Measurements from ENCODE around the gene LRRC27. TPM values are rescaled to one million over a fixed set of nuclear protein-coding genes. Genes with fewer than 3 reads are reported as not detected.

The LRRC27 gene
- total RNA-seq, 2 donors from 2014 or later = 11.4 to 22.9 TPM

DNA sequence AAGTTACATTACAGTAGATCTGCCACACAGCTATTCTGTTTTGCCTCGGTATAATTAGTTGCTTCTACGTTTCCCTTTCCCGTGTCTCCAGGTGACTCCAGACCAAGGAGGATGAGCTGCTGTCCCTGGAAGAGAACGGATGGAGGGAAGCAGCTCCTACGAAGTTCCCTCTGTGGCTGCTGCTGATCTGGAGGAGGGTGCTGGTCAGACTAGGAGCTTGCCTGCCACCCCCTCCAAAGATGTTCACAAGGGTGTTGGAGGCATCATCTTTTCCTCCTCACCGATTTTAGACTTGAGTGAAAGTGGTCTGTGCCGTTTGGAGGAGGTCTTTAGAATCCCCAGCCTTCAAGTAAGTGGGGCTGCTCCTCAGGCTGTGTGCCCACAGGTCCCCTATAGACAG, 1.4 kb downstream of the LRRC27 start:
- WGBS = 82% methylated on average over 7 of the region's 7 CpGs
- TF ChIP-seq POLR2AphosphoS5 (IDR thresholded peaks at IDR 0.05) (no peak), CTCF (IDR thresholded peaks at IDR 0.05) (no peak), POLR2A (IDR thresholded peaks at IDR 0.05) (no peak)
- Histone ChIP-seq H3K9me3 (no peaks in the 10 kb centered on the region), H3K4me3 (no peak overlapping the region), H3K4me1 (replicated peaks) (no peaks in the 10 kb centered on the region), H3K27ac (no peak overlapping the region), H3K27me3 (replicated peaks; ENCODE audit: insufficient read depth) (no peaks in the 10 kb centered on the region), H3K36me3 (no peaks in the 10 kb centered on the region)
- DNase-seq (ENCODE audit: low spot score) = no peak
- intact Hi-C loops (cut with DNase I) = no loop called here

DNA sequence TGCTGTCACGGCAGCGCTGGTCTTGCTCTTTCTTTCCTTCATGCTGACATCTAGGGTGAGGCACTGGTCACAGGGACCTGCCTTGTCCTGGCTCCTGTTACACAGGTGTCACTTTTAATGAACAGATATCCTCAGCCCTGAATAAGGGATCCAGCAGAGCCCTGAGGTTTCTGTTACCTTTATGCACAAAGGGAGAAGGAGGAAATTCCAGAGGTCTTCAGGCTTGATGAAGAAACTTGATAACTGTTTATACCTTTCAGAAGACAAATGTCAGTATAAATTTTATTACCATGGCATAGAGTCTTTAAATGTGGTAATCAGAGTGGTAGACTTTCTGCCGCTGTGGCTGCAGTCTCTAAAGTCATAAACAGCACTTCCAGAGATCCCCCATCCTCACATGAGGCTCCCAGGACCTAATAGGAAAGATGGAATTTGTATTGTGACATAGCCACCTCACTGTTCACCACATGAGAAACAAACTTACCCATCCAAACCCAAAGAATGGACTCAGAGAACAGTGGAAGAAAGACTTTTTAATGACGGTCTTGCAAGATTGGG, 2.7 kb downstream of the LRRC27 start:
- TF ChIP-seq POLR2AphosphoS5 (IDR thresholded peaks at IDR 0.05) (no peak), CTCF (IDR thresholded peaks at IDR 0.05) (no peak), POLR2A (IDR thresholded peaks at IDR 0.05) (no peak)
- Histone ChIP-seq H3K36me3 (no peaks in the 10 kb centered on the region), H3K27me3 (replicated peaks; ENCODE audit: insufficient read depth) (no peaks in the 10 kb centered on the region), H3K4me1 (replicated peaks) (no peaks in the 10 kb centered on the region), H3K4me3 (no peak overlapping the region), H3K9me3 (no peaks in the 10 kb centered on the region), H3K27ac (no peak overlapping the region)
- DNase-seq (ENCODE audit: low spot score) = no peak
- intact Hi-C loops (cut with DNase I) = no loop called here
- WGBS = 84% methylated on average over 4 of the region's 4 CpGs

DNA sequence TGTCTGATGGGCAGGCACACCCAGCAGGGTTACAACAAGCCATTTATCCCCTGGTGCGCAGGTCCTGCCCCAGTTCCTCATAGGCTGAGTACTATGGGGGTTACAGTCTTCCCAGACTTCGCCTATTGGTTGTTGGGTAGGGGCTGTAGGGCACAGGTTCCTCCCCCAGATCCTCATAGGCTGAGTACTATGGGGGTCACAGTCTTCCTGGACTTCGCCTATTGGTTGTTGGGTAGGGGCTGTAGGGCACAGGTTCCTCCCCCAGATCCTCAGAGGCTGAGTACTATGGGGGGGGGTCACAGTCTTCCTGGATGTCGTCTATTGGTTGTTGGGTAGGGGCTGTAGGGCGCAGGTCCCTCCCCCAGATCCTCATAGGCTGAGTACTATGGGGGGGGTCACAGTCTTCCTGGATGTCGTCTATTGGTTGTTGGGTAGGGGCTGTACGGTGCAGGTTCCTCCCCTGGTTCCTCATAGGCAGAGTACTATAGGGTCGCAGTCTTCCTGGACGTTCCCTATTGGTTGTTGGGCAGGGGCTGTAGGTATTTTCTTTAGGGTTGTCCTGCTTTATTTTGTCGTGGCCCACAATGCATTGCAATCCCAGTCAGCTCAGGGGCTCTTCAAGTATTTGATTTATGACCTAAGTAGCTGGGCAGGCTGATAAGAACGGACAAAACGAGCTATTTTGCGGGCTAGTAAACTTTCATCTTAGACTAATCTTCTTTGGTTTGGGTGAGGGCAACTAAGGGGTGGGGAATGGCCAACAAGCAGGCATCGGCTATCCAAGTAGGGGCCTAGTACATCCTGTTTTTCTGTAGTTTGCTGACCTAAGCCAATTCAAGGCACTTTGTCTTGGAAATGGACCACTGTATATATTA, 3.4 kb downstream of the LRRC27 start:
- WGBS = 76% methylated on average over 14 of the region's 14 CpGs
- H3K4me3 ChIP-seq = no peak overlapping the region
- no peaks in the 10 kb centered on the region for H3K9me3 ChIP-seq
- TF ChIP-seq CTCF (IDR thresholded peaks at IDR 0.05) (no peak), POLR2A (IDR thresholded peaks at IDR 0.05) (no peak), POLR2AphosphoS5 (IDR thresholded peaks at IDR 0.05) (no peak)
- no peak for DNase-seq (ENCODE audit: low spot score)
- no peaks in the 10 kb centered on the region for H3K4me1 ChIP-seq (replicated peaks)
- no peaks in the 10 kb centered on the region for H3K27me3 ChIP-seq (replicated peaks; ENCODE audit: insufficient read depth)
- no peak overlapping the region for H3K27ac ChIP-seq
- H3K36me3 ChIP-seq = no peaks in the 10 kb centered on the region
- intact Hi-C loops (cut with DNase I) = no loop called here

- intact Hi-C loops (cut with DNase I) = no loop called here
- Histone ChIP-seq H3K4me1 (replicated peaks) (no peaks in the 10 kb centered on the region), H3K9me3 (no peaks in the 10 kb centered on the region), H3K36me3 (no peaks in the 10 kb centered on the region), H3K4me3 (no peak overlapping the region), H3K27me3 (replicated peaks; ENCODE audit: insufficient read depth) (no peaks in the 10 kb centered on the region), H3K27ac (no peak overlapping the region)
- 52% methylated on average over 11 of the region's 11 CpGs for WGBS
- DNase-seq (ENCODE audit: low spot score) = no peak
- TF ChIP-seq POLR2A (IDR thresholded peaks at IDR 0.05) (no peak), CTCF (IDR thresholded peaks at IDR 0.05) (no peak), POLR2AphosphoS5 (IDR thresholded peaks at IDR 0.05) (no peak)
Observed at GRCh38 chr10:132336064-132336746, 4.2 kb downstream of the LRRC27 start.

All from prostate gland (tissue), 2 donors.